Measurements from ENCODE around the gene PHKA2. TPM values are rescaled to one million over a fixed set of nuclear protein-coding genes. Genes with fewer than 3 reads are reported as not detected.

PHKA2 gene
- 24.6 and 35.5 TPM in 2 replicates for total RNA-seq (2014; rRNA removed)
- percentile 65 among the genes with signal in this experiment for Bru-seq, nascent RNA
- BruChase-seq, experiment 1, labeled RNA remaining after a 6-hour chase, result percentile 63 among the genes with signal in this experiment
- percentile 67 among the genes with signal in this experiment for BruChase-seq, experiment 2, labeled RNA remaining after a 2-hour chase
- long read RNA-seq, full-length matches to known transcripts, result 12 of 44 reads
- long read RNA-seq, partial matches to known transcripts, result 12 of 44 reads
- long read RNA-seq, other reads (novel, unspliced or antisense), result 20 of 44 reads

- no peaks in the 10 kb centered on the region for H3F3A ChIP-seq (ENCODE audit: low read length, unreplicated experiment)
- peak within 1 kb of the TSS; percentile 84 for H2AFZ ChIP-seq (ENCODE audit: low read length)
- peak within 1 kb of the TSS; percentile 91 for H3K9ac ChIP-seq (ENCODE audit: low read length)
- no peaks in the 10 kb centered on the region for H3K9me3 ChIP-seq (ENCODE audit: low read length)
- H3K9me2 ChIP-seq (replicated peaks; ENCODE audit: low read length), result no peaks in the 10 kb centered on the region
- peak within 1 kb of the TSS; percentile 99 for H3K4me3 ChIP-seq (ENCODE audit: low read length)
- no peaks in the 10 kb centered on the region for H4K20me1 ChIP-seq (ENCODE audit: low read length)
- TF ChIP-seq EZH2 (IDR thresholded peaks at IDR 0.05; ENCODE audit: low read length, unreplicated experiment) (no peak), EZH2phosphoT487 (IDR thresholded peaks at IDR 0.05; ENCODE audit: borderline replicate concordance, low read length) (no peak), CTCF (conservative IDR thresholded peaks at IDR 0.05; ENCODE audit: low read depth, low read length) (no peak)
- DNase-seq, result peak; percentile 53
- intact Hi-C loops (cut with micrococcal nuclease), result no loop called here
- peak; percentile 67 for ATAC-seq
- H3K4me1 ChIP-seq (ENCODE audit: insufficient read depth, low read length), result peaks cover 23% of the 10 kb centered on the region
- H3K79me2 ChIP-seq (ENCODE audit: low read length), result peaks cover 61% of the 10 kb centered on the region
- H3K27me3 ChIP-seq (ENCODE audit: low read length), result no peaks in the 10 kb centered on the region
- peak within 1 kb of the TSS; percentile 71 for H3K27ac ChIP-seq (ENCODE audit: low read length)
- ChIA-PET POLR2A (ENCODE audit: unreplicated experiment) (interaction anchor here (0.6 to 1.0 kb wide), 3 partner anchors 9 to 23 kb away, joined by 3 to 6 read pairs (median 5); no protein-coding TSS in a partner anchor), CTCF (no interaction called here)
- no TSS peak for BruUV-seq (replicated peaks)
- peak within 1 kb of the TSS; percentile 93 for H3K4me2 ChIP-seq (ENCODE audit: low read length)
- 0 out of 2 replicates have a peak, but pooled peaks cover 2% of the 10 kb centered on the region for H3K36me3 ChIP-seq (ENCODE audit: low read depth, low read length)
Observed at GRCh38 chrX:18983666-18984380, at the start of gene PHKA2. PHKA2 (minus strand) TSS chrX:18984114; CDS start chrX:18983932, 182 bp downstream.

- DNase-seq (peak; percentile 80), ATAC-seq (peak; percentile 90)
- TF ChIP-seq CTCF (conservative IDR thresholded peaks at IDR 0.05; ENCODE audit: low read depth, low read length) (no peak), EZH2phosphoT487 (IDR thresholded peaks at IDR 0.05; ENCODE audit: borderline replicate concordance, low read length) (no peak), EZH2 (IDR thresholded peaks at IDR 0.05; ENCODE audit: low read length, unreplicated experiment) (no peak)
- BruUV-seq (replicated peaks), result no TSS peak
- no peaks in the 10 kb centered on the region for H4K20me1 ChIP-seq (ENCODE audit: low read length)
- POLR2A ChIA-PET (ENCODE audit: unreplicated experiment), result no interaction called here
- H3K27me3 ChIP-seq (ENCODE audit: low read length), result no peaks in the 10 kb centered on the region
- peak overlapping the region; percentile 16; the same call in 1 of the 2 replicates for H3K27ac ChIP-seq (ENCODE audit: low read length)
- H3K4me2 ChIP-seq (ENCODE audit: low read length), result peak overlapping the region; percentile 10
- peaks cover 22% of the 10 kb centered on the region for H3K4me1 ChIP-seq (ENCODE audit: insufficient read depth, low read length)
- no peaks in the 10 kb centered on the region for H3K9me2 ChIP-seq (replicated peaks; ENCODE audit: low read length)
- CTCF ChIA-PET, result interaction anchor here (0.7 to 1.5 kb wide), 2 partner anchors 303 to 1294 kb away, joined by 3 to 4 read pairs; no protein-coding TSS in a partner anchor
- no peak overlapping the region for H3K4me3 ChIP-seq (ENCODE audit: low read length)
- H3K79me2 ChIP-seq (ENCODE audit: low read length), result no peaks in the 10 kb centered on the region
- H2AFZ ChIP-seq (ENCODE audit: low read length), result no peak overlapping the region
- no peaks in the 10 kb centered on the region for H3K9me3 ChIP-seq (ENCODE audit: low read length)
- no peak overlapping the region for H3K9ac ChIP-seq (ENCODE audit: low read length)
- intact Hi-C loops (cut with micrococcal nuclease), result no loop called here
- H3F3A ChIP-seq (ENCODE audit: low read length, unreplicated experiment), result no peaks in the 10 kb centered on the region
- no peaks in the 10 kb centered on the region for H3K36me3 ChIP-seq (ENCODE audit: low read depth, low read length)
Observed at GRCh38 chrX:19030805-19031204, 46.9 kb upstream of the PHKA2 start.

Data from PC-3 (cell line).